MCF 10A (cell line): ENCODE data around the gene GPHN. TPM values are rescaled to one million over a fixed set of nuclear protein-coding genes. Genes with fewer than 3 reads are reported as not detected.
A peak's percentile ranks its signal among the peaks of the same experiment; 100 is the strongest.

Source experiments
- BruUV-seq: library from RNA; stranded (reverse); fragments of 400-500 nt; replicated peaks from 2 replicates; lab custom pipeline; 2021; lab: Mats Ljungman, UMichigan
- CTCF ChIA-PET: fragments of 300-600 bp; sonication (Branson Sonifier 250); formaldehyde crosslinking; extraction: SDS; loops from one replicate; lab custom pipeline; 2021; ENCODE audit warnings: antibody characterized with exemption, inconsistent platforms; lab: Yijun Ruan, JAX
- POLR2A ChIA-PET: fragments of 300-600, 350-650 bp; sonication (Branson Sonifier 250); formaldehyde crosslinking; extraction: SDS; loops from one replicate; lab custom pipeline; 2020; ENCODE audit warnings: antibody characterized with exemption, inconsistent platforms; lab: Yijun Ruan, JAX
- DNase-seq: peaks from one replicate; pipeline ENCODE4 v3.0.0-alpha.2; 2018; ENCODE audit not compliant: unreplicated experiment
- H3K27ac Mint-ChIP-seq: one replicate; pipeline ENCODE4 v1.8.0; 2022; ENCODE audit warnings: mild to moderate bottlenecking, low read depth, mixed read lengths; ENCODE audit not compliant: unreplicated experiment
- H3K27me3 Mint-ChIP-seq: one replicate; pipeline ENCODE4 v1.8.0; 2022; ENCODE audit warnings: mixed read lengths; ENCODE audit not compliant: insufficient read depth, unreplicated experiment
- H3K36me3 Mint-ChIP-seq: one replicate; pipeline ENCODE4 v1.8.0; 2022; ENCODE audit warnings: mild to moderate bottlenecking, moderate library complexity, mixed read lengths; ENCODE audit not compliant: insufficient read depth, unreplicated experiment
- H3K4me1 Mint-ChIP-seq: one replicate; pipeline ENCODE4 v1.8.0; 2022; ENCODE audit warnings: mixed read lengths; ENCODE audit not compliant: insufficient read depth, unreplicated experiment
- H3K4me3 Mint-ChIP-seq: one replicate; pipeline ENCODE4 v1.8.0; 2022; ENCODE audit warnings: mild to moderate bottlenecking, moderate library complexity, mixed read lengths; ENCODE audit not compliant: unreplicated experiment
- H3K9me3 Mint-ChIP-seq: one replicate; pipeline ENCODE4 v1.8.0; 2022; ENCODE audit warnings: mixed read lengths; ENCODE audit not compliant: unreplicated experiment
- CTCF ChIP-seq: fragments of 200-600 bp; IDR thresholded peaks from one replicate; pipeline ENCODE4 v1.8.0; 2022; ENCODE audit warnings: antibody characterized with exemption, mild to moderate bottlenecking; ENCODE audit not compliant: unreplicated experiment
- intact Hi-C: fragments of 100-400 bp; cut with micrococcal nuclease; formaldehyde crosslinking; loops from 2 replicates; pipeline ENCODE4 v1.14.1; 2022
- total RNA-seq: library from RNA; stranded (reverse); gene quantifications from 2 replicates; pipeline ENCODE4 v1.2.3, GENCODE V29; 2022

The GPHN gene
- total RNA-seq, 1 experiment from 2014 or later: 26.8 TPM

DNA sequence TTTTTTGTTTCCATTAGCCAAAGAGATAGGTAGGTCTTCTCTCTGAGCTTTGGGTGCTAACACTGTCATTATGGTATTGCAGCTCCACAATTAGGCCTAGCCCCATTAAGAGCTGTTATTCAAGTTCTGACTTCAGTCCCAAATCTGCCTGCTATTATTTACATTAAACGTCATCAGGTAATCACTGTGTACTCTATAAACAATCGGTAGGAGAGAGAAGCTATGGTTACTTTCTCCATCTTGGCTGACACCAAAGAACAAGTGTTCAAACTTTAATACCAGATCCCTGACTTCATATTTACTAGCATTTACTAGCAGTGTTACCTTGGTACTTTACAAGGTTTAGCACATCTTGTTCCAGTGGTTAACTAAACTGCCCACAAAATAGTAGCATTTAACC lies 376.2 kb downstream of the GPHN start:
- H3K36me3 Mint-ChIP-seq: peaks cover 24% of the 10 kb centered on the region
- H3K27me3 Mint-ChIP-seq: no peaks in the 10 kb centered on the region
- ChIA-PET CTCF (no interaction called here), POLR2A (no interaction called here)
- TF ChIP-seq CTCF: no peak
- H3K4me3 Mint-ChIP-seq: no peak overlapping the region
- DNase-seq: no peak
- intact Hi-C loops: no loop called here
- peak overlapping the region; percentile 75 for H3K27ac Mint-ChIP-seq
- H3K4me1 Mint-ChIP-seq: no peaks in the 10 kb centered on the region
- BruUV-seq: no TSS peak
- peaks cover 13% of the 10 kb centered on the region for H3K9me3 Mint-ChIP-seq

GRCh38 chr14:66900719-66901118 lies 392.8 kb downstream of the GPHN start:
- ChIA-PET CTCF (no interaction called here), POLR2A (no interaction called here)
- Mint-ChIP-seq H3K4me1 (no peaks in the 10 kb centered on the region), H3K27ac (no peak overlapping the region), H3K9me3 (peaks cover 28% of the 10 kb centered on the region), H3K36me3 (no peaks in the 10 kb centered on the region), H3K4me3 (no peak overlapping the region), H3K27me3 (no peaks in the 10 kb centered on the region)
- DNase-seq: no peak
- BruUV-seq: no TSS peak
- TF ChIP-seq CTCF: no peak
- intact Hi-C loops: no loop called here

DNA sequence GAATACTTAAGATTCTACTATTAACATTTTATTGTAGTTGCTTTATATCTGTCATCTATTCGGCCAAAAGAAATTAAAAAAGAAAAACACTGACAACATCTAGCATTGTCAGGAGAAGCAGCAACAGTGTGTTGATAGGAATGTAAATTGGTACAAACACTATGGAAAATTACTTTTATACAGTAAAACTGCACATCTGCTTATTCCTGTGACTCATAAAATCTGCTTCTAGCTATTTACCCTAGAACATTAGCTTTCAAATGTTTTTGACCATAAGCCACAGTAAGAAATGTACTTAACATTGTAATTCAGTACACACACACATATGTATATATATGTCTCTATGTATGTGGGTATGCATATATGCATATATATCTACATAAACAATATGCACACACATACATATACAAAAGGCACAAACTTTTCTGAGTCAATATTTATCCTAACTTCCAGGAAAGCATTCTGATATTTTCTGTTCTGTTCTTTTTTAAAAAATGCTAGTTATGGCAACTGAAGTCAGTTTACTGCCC lies 402.4 kb downstream of the GPHN start:
- ChIA-PET CTCF (no interaction called here), POLR2A (no interaction called here)
- H3K9me3 Mint-ChIP-seq: no peaks in the 10 kb centered on the region
- no peak for DNase-seq
- no peaks in the 10 kb centered on the region for H3K27me3 Mint-ChIP-seq
- H3K4me3 Mint-ChIP-seq: no peak overlapping the region
- peaks cover 6% of the 10 kb centered on the region for H3K36me3 Mint-ChIP-seq
- H3K27ac Mint-ChIP-seq: no peak overlapping the region
- BruUV-seq: no TSS peak
- intact Hi-C loops: no loop called here
- H3K4me1 Mint-ChIP-seq: peaks cover 13% of the 10 kb centered on the region
- TF ChIP-seq CTCF: no peak

DNA sequence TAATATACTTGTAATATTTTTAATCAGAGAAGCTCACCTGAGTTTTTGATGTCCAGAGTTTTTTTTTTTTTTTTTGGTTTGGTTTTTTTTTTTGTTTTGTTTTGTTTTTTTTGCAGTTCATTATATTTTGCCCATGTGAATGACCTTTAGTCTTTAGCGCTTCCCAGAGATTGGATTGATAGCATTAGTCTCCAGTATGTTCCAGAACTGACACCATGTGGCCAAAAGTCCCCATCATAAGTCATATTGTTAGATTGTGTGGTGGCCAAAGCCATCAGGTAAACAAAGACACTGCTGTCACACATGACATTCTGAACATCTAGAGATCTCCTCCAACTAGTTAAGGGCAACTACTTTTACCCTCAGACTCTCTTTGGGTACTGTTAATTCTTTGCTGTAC lies 408.5 kb downstream of the GPHN start:
- no peak for TF ChIP-seq CTCF
- ChIA-PET CTCF (interaction anchor here (0.6 kb wide), 1 partner anchor 253 kb away, joined by 4 read pairs; no protein-coding TSS in a partner anchor), POLR2A (no interaction called here)
- Mint-ChIP-seq H3K4me1 (peaks cover 9% of the 10 kb centered on the region), H3K36me3 (peaks cover 21% of the 10 kb centered on the region), H3K4me3 (no peak overlapping the region), H3K27me3 (no peaks in the 10 kb centered on the region), H3K27ac (no peak overlapping the region), H3K9me3 (no peaks in the 10 kb centered on the region)
- BruUV-seq: no TSS peak
- no peak for DNase-seq
- intact Hi-C loops: no loop called here
